ENCODE data around the gene FN1. TPM values are rescaled to one million over a fixed set of nuclear protein-coding genes. Genes with fewer than 3 reads are reported as not detected.

FN1 gene
- total RNA-seq, 1 experiment from 2014 or later: 564 TPM

DNA sequence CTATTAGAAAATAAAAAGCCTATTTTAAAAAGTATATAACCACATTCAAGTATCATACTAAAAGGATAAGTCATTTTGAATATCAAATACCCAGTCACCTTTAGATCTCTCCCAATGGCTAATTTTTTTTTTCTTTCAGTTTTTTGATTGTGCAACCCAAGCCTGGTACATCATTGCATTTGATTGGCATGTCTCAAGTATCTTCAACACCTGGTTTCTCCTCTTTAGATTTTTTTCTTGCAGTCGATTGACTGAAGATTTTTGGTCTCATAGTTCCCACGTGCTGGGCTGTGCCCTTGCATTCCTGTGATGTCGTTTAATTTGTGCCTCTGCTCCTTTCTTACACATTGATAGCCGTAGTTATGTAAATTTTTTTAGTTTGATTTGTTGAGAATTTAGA lies 83.3 kb downstream of the FN1 start:
- CTCF ChIA-PET: interaction anchor here (1.2 kb wide), 1 partner anchor 17 kb away, joined by 3 read pairs; no protein-coding TSS in a partner anchor
- Mint-ChIP-seq H3K36me3 (ENCODE audit: insufficient read depth, unreplicated experiment) (peaks cover 35% of the 10 kb centered on the region), H3K27me3 (ENCODE audit: insufficient read depth, unreplicated experiment) (no peaks in the 10 kb centered on the region), H3K4me3 (ENCODE audit: unreplicated experiment) (no peak overlapping the region), H3K27ac (ENCODE audit: low read depth, unreplicated experiment) (no peak overlapping the region), H3K9me3 (ENCODE audit: unreplicated experiment) (no peaks in the 10 kb centered on the region), H3K4me1 (ENCODE audit: insufficient read depth, unreplicated experiment) (no peaks in the 10 kb centered on the region)
- intact Hi-C loops (cut with micrococcal nuclease): loop anchor here (10.0 kb wide), 1 partner anchor 572 kb away; no protein-coding TSS in a partner anchor
- POLR2A ChIA-PET: no interaction called here
- TF ChIP-seq, protein P1, sequence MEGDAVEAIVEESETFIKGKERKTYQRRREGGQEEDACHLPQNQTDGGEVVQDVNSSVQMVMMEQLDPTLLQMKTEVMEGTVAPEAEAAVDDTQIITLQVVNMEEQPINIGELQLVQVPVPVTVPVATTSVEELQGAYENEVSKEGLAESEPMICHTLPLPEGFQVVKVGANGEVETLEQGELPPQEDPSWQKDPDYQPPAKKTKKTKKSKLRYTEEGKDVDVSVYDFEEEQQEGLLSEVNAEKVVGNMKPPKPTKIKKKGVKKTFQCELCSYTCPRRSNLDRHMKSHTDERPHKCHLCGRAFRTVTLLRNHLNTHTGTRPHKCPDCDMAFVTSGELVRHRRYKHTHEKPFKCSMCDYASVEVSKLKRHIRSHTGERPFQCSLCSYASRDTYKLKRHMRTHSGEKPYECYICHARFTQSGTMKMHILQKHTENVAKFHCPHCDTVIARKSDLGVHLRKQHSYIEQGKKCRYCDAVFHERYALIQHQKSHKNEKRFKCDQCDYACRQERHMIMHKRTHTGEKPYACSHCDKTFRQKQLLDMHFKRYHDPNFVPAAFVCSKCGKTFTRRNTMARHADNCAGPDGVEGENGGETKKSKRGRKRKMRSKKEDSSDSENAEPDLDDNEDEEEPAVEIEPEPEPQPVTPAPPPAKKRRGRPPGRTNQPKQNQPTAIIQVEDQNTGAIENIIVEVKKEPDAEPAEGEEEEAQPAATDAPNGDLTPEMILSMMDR (IDR thresholded peaks at IDR 0.05; ENCODE audit: unreplicated experiment): no peak
- no TSS peak for BruUV-seq (replicated peaks)
- no peak for DNase-seq (ENCODE audit: unreplicated experiment)

DNA sequence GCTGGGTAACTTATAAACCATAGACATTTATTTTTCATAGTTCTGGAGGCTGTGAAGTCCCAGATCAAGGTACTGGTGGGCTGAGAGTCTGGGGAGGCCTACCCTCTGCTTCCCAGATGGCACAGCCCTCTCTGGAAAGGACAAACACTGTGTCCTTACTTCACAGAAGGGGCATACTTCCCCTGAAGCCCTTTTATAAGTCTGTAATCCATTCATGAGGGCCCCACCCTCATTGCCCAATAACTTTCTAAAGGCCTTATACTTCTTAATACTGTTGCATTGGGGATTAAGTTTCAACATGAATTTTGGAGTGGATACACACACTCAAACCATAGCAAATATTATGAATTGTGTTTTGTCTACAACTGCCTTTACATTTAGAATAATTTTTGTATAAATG lies 88.0 kb downstream of the FN1 start:
- no peaks in the 10 kb centered on the region for H3K9me3 Mint-ChIP-seq (ENCODE audit: unreplicated experiment)
- POLR2A ChIA-PET: no interaction called here
- CTCF ChIA-PET: no interaction called here

DNA sequence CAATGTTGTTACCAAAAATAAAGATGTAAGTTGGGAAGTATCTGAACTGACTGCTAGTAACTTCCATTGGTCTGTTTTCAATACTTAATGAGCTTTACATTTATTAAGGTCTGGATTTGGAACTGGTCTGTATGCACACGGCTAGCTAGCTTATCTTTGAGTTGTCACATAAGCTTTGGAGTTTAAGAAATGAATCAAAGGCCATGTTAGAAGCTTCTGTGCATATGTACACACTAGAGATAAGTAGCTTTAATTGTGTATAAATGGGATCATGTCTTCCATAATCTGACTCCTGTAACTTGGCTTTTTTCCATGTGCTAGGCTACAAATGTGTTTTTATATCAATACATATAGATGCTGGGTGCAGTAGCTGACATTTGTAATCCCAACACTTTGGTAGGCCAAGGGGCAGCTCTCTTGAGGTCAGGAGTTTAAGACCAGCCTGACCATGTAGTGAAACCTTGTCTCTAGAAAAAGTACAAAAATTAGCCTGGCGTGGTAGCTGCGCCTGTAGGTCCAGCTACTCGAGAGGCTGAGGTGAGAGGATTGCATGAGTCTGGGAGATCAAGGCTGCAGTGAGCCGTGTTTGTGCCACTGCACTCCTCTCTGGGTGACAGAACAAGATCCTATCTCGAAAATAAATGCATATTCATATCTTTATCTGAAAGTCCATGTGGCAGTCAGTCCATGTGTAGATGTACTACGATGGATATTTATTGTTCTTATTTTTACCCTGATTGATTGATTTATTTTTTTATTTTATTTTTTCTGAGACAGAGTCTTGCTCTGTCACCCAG lies 96.8 kb downstream of the FN1 start:
- no peak for DNase-seq (ENCODE audit: unreplicated experiment)
- intact Hi-C loops (cut with micrococcal nuclease): no loop called here
- peaks cover 94% of the 10 kb centered on the region for H3K36me3 Mint-ChIP-seq (ENCODE audit: insufficient read depth, unreplicated experiment)
- no peaks in the 10 kb centered on the region for H3K27me3 Mint-ChIP-seq (ENCODE audit: insufficient read depth, unreplicated experiment)
- CTCF ChIA-PET: interaction anchor here (0.5 to 1.6 kb wide), 5 partner anchors 12 to 675 kb away, joined by 3 to 4 read pairs (median 3); no protein-coding TSS in a partner anchor
- H3K27ac Mint-ChIP-seq (ENCODE audit: low read depth, unreplicated experiment): no peak overlapping the region
- no peaks in the 10 kb centered on the region for H3K4me1 Mint-ChIP-seq (ENCODE audit: insufficient read depth, unreplicated experiment)
- no TSS peak for BruUV-seq (replicated peaks)
- H3K9me3 Mint-ChIP-seq (ENCODE audit: unreplicated experiment): no peaks in the 10 kb centered on the region
- no peak overlapping the region for H3K4me3 Mint-ChIP-seq (ENCODE audit: unreplicated experiment)
- TF ChIP-seq, protein P1 (IDR thresholded peaks at IDR 0.05; ENCODE audit: unreplicated experiment): no peak
- POLR2A ChIA-PET: interaction anchor here (0.6 to 1.1 kb wide), 2 partner anchors 27 to 30 kb away, joined by 3 read pairs; partner anchors contain the start of gene ATIC

More for the DNA sequence above, 88.0 kb downstream of the FN1 start:
- no peak overlapping the region for H3K27ac Mint-ChIP-seq (ENCODE audit: low read depth, unreplicated experiment)
- no peak overlapping the region for H3K4me3 Mint-ChIP-seq (ENCODE audit: unreplicated experiment)
- no peaks in the 10 kb centered on the region for H3K27me3 Mint-ChIP-seq (ENCODE audit: insufficient read depth, unreplicated experiment)
- H3K36me3 Mint-ChIP-seq (ENCODE audit: insufficient read depth, unreplicated experiment): peaks cover 81% of the 10 kb centered on the region
- DNase-seq (ENCODE audit: unreplicated experiment): no peak
- intact Hi-C loops (cut with micrococcal nuclease): no loop called here
- H3K4me1 Mint-ChIP-seq (ENCODE audit: insufficient read depth, unreplicated experiment): no peaks in the 10 kb centered on the region
- no TSS peak for BruUV-seq (replicated peaks)
- TF ChIP-seq, protein P1 (IDR thresholded peaks at IDR 0.05; ENCODE audit: unreplicated experiment): no peak

DNA sequence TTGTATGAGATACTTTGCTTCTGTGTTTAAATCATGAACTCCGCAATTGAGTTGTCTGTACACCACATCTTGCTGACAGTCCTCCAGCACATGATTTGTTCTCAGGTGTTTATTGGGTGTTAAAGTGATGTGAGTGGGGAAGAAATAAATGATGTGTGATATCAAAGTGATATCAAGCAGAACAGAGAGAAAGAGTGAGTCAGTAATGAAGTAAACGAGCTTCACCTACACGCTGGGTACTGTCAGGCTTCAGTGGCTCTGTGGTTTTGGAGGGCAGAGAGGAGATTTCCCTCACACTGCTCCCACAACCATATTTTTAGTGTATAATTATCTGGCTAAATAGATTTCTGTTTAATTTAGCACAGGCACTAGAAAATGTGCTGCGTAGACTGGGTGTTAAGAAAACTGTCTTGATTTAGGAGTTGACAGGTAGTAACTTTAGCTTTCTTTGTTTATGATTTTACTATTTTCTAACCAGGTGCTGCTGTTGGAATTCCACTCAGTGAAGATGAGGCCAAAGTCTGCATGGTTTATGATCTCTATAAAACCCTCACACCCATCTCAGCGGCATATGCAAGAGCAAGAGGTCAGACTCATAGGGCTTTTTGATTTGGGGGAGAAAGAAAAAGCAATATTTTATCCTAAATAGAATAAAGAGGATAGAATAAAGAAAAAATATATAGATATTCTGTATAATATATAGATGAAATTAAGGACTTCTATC lies 102.8 kb downstream of the FN1 start:
- BruUV-seq (replicated peaks): no TSS peak
- no peaks in the 10 kb centered on the region for H3K9me3 Mint-ChIP-seq (ENCODE audit: unreplicated experiment)
- POLR2A ChIA-PET: no interaction called here
- CTCF ChIA-PET: no interaction called here
- intact Hi-C loops (cut with micrococcal nuclease): no loop called here
- H3K27ac Mint-ChIP-seq (ENCODE audit: low read depth, unreplicated experiment): no peak overlapping the region
- peaks cover 99% of the 10 kb centered on the region for H3K36me3 Mint-ChIP-seq (ENCODE audit: insufficient read depth, unreplicated experiment)
- no peaks in the 10 kb centered on the region for H3K4me1 Mint-ChIP-seq (ENCODE audit: insufficient read depth, unreplicated experiment)
- TF ChIP-seq, protein P1 (IDR thresholded peaks at IDR 0.05; ENCODE audit: unreplicated experiment): no peak
- H3K4me3 Mint-ChIP-seq (ENCODE audit: unreplicated experiment): no peak overlapping the region
- H3K27me3 Mint-ChIP-seq (ENCODE audit: insufficient read depth, unreplicated experiment): no peaks in the 10 kb centered on the region
- DNase-seq (ENCODE audit: unreplicated experiment): no peak
